ENCODE data around the gene REN.

REN gene

GRCh38 chr1:204190212-204191211 is 24.4 kb upstream of the REN start:
- DNase-seq: peak; percentile 59

GRCh38 chr1:204188959-204189639 is 23.0 kb upstream of the REN start:
- DNase-seq: no peak

- no peak for DNase-seq
Observed at GRCh38 chr1:204186597-204186996, 20.5 kb upstream of the REN start.

- no peak for DNase-seq
Observed at GRCh38 chr1:204181116-204181515, 15.0 kb upstream of the REN start.

GRCh38 chr1:204180133-204180532 is 14.0 kb upstream of the REN start:
- DNase-seq: no peak

GRCh38 chr1:204178487-204179281 is 12.5 kb upstream of the REN start:
- no peak for DNase-seq

- no peak for DNase-seq
Observed at GRCh38 chr1:204177133-204177532, 11.0 kb upstream of the REN start.

GRCh38 chr1:204176049-204176448 is 9.9 kb upstream of the REN start:
- DNase-seq: no peak

GRCh38 chr1:204174958-204175357 is 8.8 kb upstream of the REN start:
- DNase-seq: no peak

GRCh38 chr1:204172404-204173029 is 6.4 kb upstream of the REN start:
- no peak for DNase-seq

- no peak for DNase-seq
Observed at GRCh38 chr1:204171751-204172178, 5.6 kb upstream of the REN start.

GRCh38 chr1:204170494-204171155 is 4.5 kb upstream of the REN start:
- no peak for DNase-seq

- DNase-seq: no peak
Observed at GRCh38 chr1:204169858-204170257, 3.7 kb upstream of the REN start.

- no peak for DNase-seq
Observed at GRCh38 chr1:204167730-204168129, 1.6 kb upstream of the REN start.

- DNase-seq: peak; percentile 79
Observed at GRCh38 chr1:204162494-204163074, 3.6 kb downstream of the REN start.

- no peak for DNase-seq
Observed at GRCh38 chr1:204161609-204162493, 4.3 kb downstream of the REN start.

- no peak for DNase-seq
Observed at GRCh38 chr1:204157962-204158361, 8.2 kb downstream of the REN start.

GRCh38 chr1:204155881-204156280 is 10.3 kb downstream of the REN start:
- DNase-seq: no peak

- peak; percentile 50 for DNase-seq
Observed at GRCh38 chr1:204154568-204155255, 11.4 kb downstream of the REN start.

- no peak for DNase-seq
Observed at GRCh38 chr1:204153667-204154066, 12.5 kb downstream of the REN start.
